ENCODE measurements around the gene SEC14L2.
A peak's percentile ranks its signal among the peaks of the same experiment; 100 is the strongest.

DNA sequence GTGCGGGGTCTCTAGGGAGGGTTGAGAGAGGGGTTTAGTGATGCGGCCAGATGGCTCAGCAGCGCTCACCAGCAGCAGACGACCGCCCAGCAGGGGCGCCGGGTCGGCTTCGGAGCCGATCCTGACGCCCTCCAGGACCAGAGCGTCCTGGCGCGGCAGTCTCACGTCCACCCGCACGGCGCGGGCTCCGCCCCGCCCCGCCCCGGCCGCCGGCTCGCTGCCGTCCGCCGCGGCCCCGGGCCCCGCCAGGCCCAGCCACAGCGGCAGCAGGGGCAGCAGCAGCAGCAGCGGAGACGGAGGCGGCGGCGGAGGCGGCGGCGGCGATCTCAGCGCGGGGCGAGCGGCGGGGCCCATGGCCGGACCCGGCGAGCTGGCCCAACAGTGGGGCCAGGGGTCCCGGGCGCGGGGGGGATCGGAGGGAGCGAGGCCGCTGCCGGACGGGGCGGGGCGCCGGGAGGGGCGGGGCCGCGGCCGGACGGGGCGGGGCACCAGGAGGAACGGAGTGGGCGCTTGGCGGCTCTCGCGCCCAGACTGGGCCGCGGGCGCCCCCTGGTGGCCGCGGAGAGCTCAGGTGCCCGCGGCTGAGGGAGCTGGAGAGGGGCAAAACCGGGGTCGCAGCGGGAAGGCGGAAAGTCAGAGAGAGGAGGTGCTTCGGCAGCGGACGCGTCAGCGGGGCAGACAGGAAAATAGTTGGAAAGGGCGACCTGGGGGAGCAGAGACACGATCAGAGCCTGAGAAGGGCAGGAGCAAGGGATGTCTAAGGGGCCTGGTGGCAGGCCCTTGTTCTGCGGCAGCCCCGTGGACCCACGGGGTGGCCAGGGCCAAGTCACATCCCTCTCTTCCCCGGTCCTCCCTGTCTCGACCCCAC lies 9.6 kb upstream of the SEC14L2 start, which contains the start of gene RNF215:
- TF ChIP-seq, protein P1, sequence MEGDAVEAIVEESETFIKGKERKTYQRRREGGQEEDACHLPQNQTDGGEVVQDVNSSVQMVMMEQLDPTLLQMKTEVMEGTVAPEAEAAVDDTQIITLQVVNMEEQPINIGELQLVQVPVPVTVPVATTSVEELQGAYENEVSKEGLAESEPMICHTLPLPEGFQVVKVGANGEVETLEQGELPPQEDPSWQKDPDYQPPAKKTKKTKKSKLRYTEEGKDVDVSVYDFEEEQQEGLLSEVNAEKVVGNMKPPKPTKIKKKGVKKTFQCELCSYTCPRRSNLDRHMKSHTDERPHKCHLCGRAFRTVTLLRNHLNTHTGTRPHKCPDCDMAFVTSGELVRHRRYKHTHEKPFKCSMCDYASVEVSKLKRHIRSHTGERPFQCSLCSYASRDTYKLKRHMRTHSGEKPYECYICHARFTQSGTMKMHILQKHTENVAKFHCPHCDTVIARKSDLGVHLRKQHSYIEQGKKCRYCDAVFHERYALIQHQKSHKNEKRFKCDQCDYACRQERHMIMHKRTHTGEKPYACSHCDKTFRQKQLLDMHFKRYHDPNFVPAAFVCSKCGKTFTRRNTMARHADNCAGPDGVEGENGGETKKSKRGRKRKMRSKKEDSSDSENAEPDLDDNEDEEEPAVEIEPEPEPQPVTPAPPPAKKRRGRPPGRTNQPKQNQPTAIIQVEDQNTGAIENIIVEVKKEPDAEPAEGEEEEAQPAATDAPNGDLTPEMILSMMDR (IDR thresholded peaks at IDR 0.05; ENCODE audit: poor library complexity, severe bottlenecking): peak; percentile 82
- TF ChIP-seq POLR2AphosphoS5 (IDR thresholded peaks at IDR 0.05): no peak
- no peak for TF ChIP-seq TAF1 (IDR thresholded peaks at IDR 0.05; ENCODE audit: low read depth)
- no peak for TF ChIP-seq EZH2 (IDR thresholded peaks at IDR 0.05; ENCODE audit: borderline replicate concordance, insufficient read depth, low read length, poor library complexity, severe bottlenecking)
- no peak for TF ChIP-seq MXI1 (conservative IDR thresholded peaks at IDR 0.05; ENCODE audit: poor library complexity, severe bottlenecking)
- no peak for TF ChIP-seq EP300 (conservative IDR thresholded peaks at IDR 0.05; ENCODE audit: poor library complexity, severe bottlenecking)
- TF ChIP-seq SMC3 (conservative IDR thresholded peaks at IDR 0.05; ENCODE audit: poor library complexity): peak; percentile 82
